Large intestine (tissue), 3 donors: Measurements from ENCODE around the gene CELA2A. TPM values are rescaled to one million over a fixed set of nuclear protein-coding genes. Genes with fewer than 3 reads are reported as not detected.
"Not testable (repeated sequence)": the region's sequence is repeated elsewhere in the genome, so short reads cannot be mapped to it uniquely, and the experiment has no call there.

Source experiments
- DNase-seq, 2 donors: peaks; one replicate each; pipeline versions ENCODE4 v3.0.0 to v3.0.0-alpha.2; 2013
- H3K27ac ChIP-seq: one replicate; pipeline ENCODE4 v1.5.1; 2013; ENCODE audit warnings: low read length
- H3K27me3 ChIP-seq: 2 replicates; pipeline ENCODE4 v1.6.1; 2013; ENCODE audit warnings: low read length; ENCODE audit not compliant: control insufficient read depth, insufficient read depth
- H3K36me3 ChIP-seq: 2 replicates; pipeline ENCODE4 v1.6.1; 2013; ENCODE audit warnings: low read length; ENCODE audit not compliant: control insufficient read depth, insufficient read depth
- H3K4me1 ChIP-seq: one replicate; pipeline ENCODE4 v1.6.1; 2013; ENCODE audit warnings: low read length; ENCODE audit not compliant: control insufficient read depth, insufficient read depth
- H3K4me3 ChIP-seq: one replicate; pipeline ENCODE4 v1.5.1; 2013; ENCODE audit warnings: low read length
- H3K9me3 ChIP-seq: one replicate; pipeline ENCODE4 v1.6.1; 2013; ENCODE audit warnings: mild to moderate bottlenecking, low read depth, low read length, moderate library complexity; ENCODE audit not compliant: control insufficient read depth
- WGBS: methylation state at CpG from one replicate; pipeline ENCODE4 v1.1.5; 2013; ENCODE audit warnings: low lambda C conversion rate; ENCODE audit not compliant: insufficient coverage; 5-methylcytosine and 5-hydroxymethylcytosine counted together
- polyA plus RNA-seq: library from polyadenylated mRNA; unstranded; fragments of 120-200 nt; gene quantifications from one replicate; pipeline ENCODE4 v1.2.1, GENCODE V29; 2013

CELA2A gene
- polyA plus RNA-seq, 1 donor, result 0.18 TPM

- no peaks in the 10 kb centered on the region for H3K36me3 ChIP-seq
- no peaks in the 10 kb centered on the region for H3K27me3 ChIP-seq
- DNase-seq, result no peak
- H3K27ac ChIP-seq, result no peak overlapping the region
- no peak overlapping the region for H3K4me3 ChIP-seq
- peaks cover 4% of the 10 kb centered on the region for H3K4me1 ChIP-seq
- H3K9me3 ChIP-seq, result no peaks in the 10 kb centered on the region
Observed at GRCh38 chr1:15468145-15468544, 11.6 kb downstream of the CELA2A start.

GRCh38 chr1:15469361-15469760 is 12.8 kb downstream of the CELA2A start:
- H3K27me3 ChIP-seq, result no peaks in the 10 kb centered on the region
- no peaks in the 10 kb centered on the region for H3K4me1 ChIP-seq
- H3K27ac ChIP-seq, result no peak overlapping the region
- H3K4me3 ChIP-seq, result no peak overlapping the region
- H3K36me3 ChIP-seq, result no peaks in the 10 kb centered on the region
- H3K9me3 ChIP-seq, result no peaks in the 10 kb centered on the region
- no peak for DNase-seq
- WGBS, result 90% methylated on average over 2 of the region's 3 CpGs

GRCh38 chr1:15469821-15470448 is 13.4 kb downstream of the CELA2A start:
- not testable (repeated sequence) for H3K36me3 ChIP-seq, H3K27me3 ChIP-seq, H3K27ac ChIP-seq, H3K9me3 ChIP-seq, H3K4me3 ChIP-seq, DNase-seq, H3K4me1 ChIP-seq
- no CpG with 5 or more reads among the region's 9 CpGs for WGBS

- not testable (repeated sequence) for H3K36me3 ChIP-seq, H3K4me3 ChIP-seq, H3K27ac ChIP-seq, H3K27me3 ChIP-seq, H3K9me3 ChIP-seq, DNase-seq, H3K4me1 ChIP-seq
- WGBS, result no CpG with 5 or more reads among the region's 5 CpGs
Observed at GRCh38 chr1:15471067-15471466, 14.5 kb downstream of the CELA2A start.

- not testable (repeated sequence) for DNase-seq, H3K27me3 ChIP-seq
Observed at GRCh38 chr1:15471723-15472122, 15.2 kb downstream of the CELA2A start.

GRCh38 chr1:15472587-15472986 is 16.1 kb downstream of the CELA2A start:
- H3K27ac ChIP-seq, result no peak overlapping the region
- H3K4me3 ChIP-seq, result no peak overlapping the region
- no peaks in the 10 kb centered on the region for H3K36me3 ChIP-seq
- WGBS, result no CpG with 5 or more reads among the region's 11 CpGs
- no peaks in the 10 kb centered on the region for H3K27me3 ChIP-seq
- no peak for DNase-seq
- no peaks in the 10 kb centered on the region for H3K4me1 ChIP-seq
- no peaks in the 10 kb centered on the region for H3K9me3 ChIP-seq

More at GRCh38 chr1:15471723-15472122, 15.2 kb downstream of the CELA2A start:
- H3K4me1 ChIP-seq, H3K36me3 ChIP-seq, H3K4me3 ChIP-seq, H3K9me3 ChIP-seq, H3K27ac ChIP-seq: not testable (repeated sequence)
- no CpG with 5 or more reads among the region's 6 CpGs for WGBS

GRCh38 chr1:15475752-15476314 is 19.3 kb downstream of the CELA2A start, which contains the start of gene CELA2B:
TSS of gene CELA2B (plus strand) at chr1:15476104. CDS start at chr1:15476126, 22 bp downstream.
- no CpG with 5 or more reads among the region's 5 CpGs for WGBS
- H3K27ac ChIP-seq, result no peak within 1 kb of the TSS
- no peaks in the 10 kb centered on the region for H3K27me3 ChIP-seq
- H3K9me3 ChIP-seq, result no peaks in the 10 kb centered on the region
- H3K4me1 ChIP-seq, result no peaks in the 10 kb centered on the region
- no peaks in the 10 kb centered on the region for H3K36me3 ChIP-seq
- no peak within 1 kb of the TSS for H3K4me3 ChIP-seq
- DNase-seq, result no peak

GRCh38 chr1:15476927-15477326 is 20.4 kb downstream of the CELA2A start:
- no peak for DNase-seq
- no peaks in the 10 kb centered on the region for H3K27me3 ChIP-seq
- H3K36me3 ChIP-seq, result no peaks in the 10 kb centered on the region
- no CpG with 5 or more reads among the region's 3 CpGs for WGBS
- no peaks in the 10 kb centered on the region for H3K9me3 ChIP-seq
- H3K27ac ChIP-seq, result no peak overlapping the region
- no peak overlapping the region for H3K4me3 ChIP-seq
- no peaks in the 10 kb centered on the region for H3K4me1 ChIP-seq

- H3K36me3 ChIP-seq, result no peaks in the 10 kb centered on the region
- H3K27ac ChIP-seq, result no peak overlapping the region
- H3K4me1 ChIP-seq, result no peaks in the 10 kb centered on the region
- no peaks in the 10 kb centered on the region for H3K9me3 ChIP-seq
- H3K27me3 ChIP-seq, result no peaks in the 10 kb centered on the region
- WGBS, result 67% methylated on average over 2 of the region's 5 CpGs
- DNase-seq, result no peak
- H3K4me3 ChIP-seq, result no peak overlapping the region
Observed at GRCh38 chr1:15477646-15478212, 21.2 kb downstream of the CELA2A start.

GRCh38 chr1:15479654-15480347 is 23.3 kb downstream of the CELA2A start:
- H3K9me3 ChIP-seq, result no peaks in the 10 kb centered on the region
- H3K27ac ChIP-seq, result no peak overlapping the region
- no peaks in the 10 kb centered on the region for H3K36me3 ChIP-seq
- DNase-seq, result no peak
- H3K4me1 ChIP-seq, result no peaks in the 10 kb centered on the region
- WGBS, result 100% methylated on average over 1 of the region's 11 CpGs
- H3K27me3 ChIP-seq, result no peaks in the 10 kb centered on the region
- H3K4me3 ChIP-seq, result no peak overlapping the region
